Hippocampal formation (tissue), 2 donors: ENCODE data around the gene CASZ1.

Source experiments
- DNase-seq, 2 donors: peaks; one replicate each; lab custom pipeline; 2025; lab: John Stamatoyannopoulos, UW

CASZ1 gene

GRCh38 chr1:10824821-10825540 is 28.5 kb upstream of the CASZ1 start:
- no peak for DNase-seq

DNA sequence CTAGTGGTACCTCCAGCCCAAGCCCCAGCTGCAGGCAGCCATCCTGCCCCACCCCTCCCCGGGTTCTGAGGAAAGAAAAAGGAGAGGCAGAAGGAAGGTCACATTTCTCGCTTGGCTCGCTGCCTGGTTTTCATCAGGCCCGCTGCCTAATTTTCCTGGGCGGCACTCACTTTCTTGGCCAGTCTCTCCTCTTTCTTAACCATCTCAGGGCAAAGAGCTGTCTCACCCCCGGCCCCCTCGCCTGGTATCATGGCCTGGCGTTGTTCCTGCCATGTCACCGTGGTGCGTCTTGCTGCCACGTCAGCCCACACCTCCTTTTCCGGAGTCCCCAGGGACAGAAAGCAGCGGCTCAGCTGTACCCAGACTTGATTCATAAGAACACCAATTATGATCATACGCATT is 26.6 kb upstream of the CASZ1 start:
- peak in 1 of 2 donors; percentile 14 for DNase-seq

- DNase-seq = no peak
Measured at GRCh38 chr1:10821388-10821787, 24.9 kb upstream of the CASZ1 start.

GRCh38 chr1:10820422-10820821 is 24.0 kb upstream of the CASZ1 start:
- DNase-seq = no peak

GRCh38 chr1:10819198-10819901 is 22.9 kb upstream of the CASZ1 start:
- no peak for DNase-seq

GRCh38 chr1:10818262-10819197 is 22.1 kb upstream of the CASZ1 start:
- DNase-seq = no peak

DNA sequence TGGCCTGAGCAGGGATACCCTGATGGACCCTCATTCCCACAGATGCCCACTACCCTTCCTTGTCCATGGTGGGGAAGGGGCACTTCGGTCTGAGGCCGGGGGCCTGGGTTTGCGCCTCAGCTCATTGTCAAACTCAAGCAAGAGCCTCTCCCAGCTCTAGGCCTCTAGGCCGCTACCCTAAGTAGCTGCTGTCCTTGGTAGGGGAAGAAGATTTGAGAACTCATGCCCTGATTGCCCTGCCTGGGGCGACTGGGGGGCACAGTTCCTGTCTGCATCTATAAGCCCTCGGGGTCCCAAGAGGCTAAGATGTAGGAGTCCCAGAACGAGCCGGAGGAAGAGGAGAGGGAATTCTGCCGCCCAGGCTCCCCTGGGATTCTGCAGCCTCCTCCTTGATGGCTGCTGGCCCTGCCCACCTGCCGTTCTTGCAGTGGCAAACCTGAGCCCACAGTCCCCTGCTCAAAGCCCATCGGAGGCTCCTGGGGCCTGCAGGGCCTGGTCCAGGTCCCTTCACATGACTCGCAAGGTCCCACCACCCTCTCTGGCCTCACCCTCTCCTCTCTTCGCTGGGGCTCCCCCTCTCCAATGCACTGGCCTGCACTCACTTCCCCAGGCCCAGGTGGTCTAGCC is 20.4 kb upstream of the CASZ1 start:
- DNase-seq = no peak

GRCh38 chr1:10816233-10816632 is 19.8 kb upstream of the CASZ1 start:
- no peak for DNase-seq

DNA sequence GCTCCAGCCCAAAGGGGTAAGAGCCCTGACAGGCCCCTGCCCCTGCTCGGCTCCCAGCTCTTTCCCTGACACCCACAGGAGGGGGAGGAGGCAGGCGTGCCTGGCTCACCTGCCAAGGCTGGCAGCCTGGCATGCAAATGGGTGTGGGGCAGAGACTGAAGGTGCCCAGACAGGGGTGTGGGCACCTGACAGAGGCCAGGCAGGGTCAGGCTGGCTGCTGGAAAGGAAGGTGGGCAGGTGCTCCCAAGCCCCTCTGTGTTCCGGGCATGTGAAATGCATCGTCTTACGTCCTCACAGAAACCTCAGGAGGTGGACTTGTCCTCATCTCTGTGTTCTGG is 19.4 kb upstream of the CASZ1 start:
- no peak for DNase-seq

DNA sequence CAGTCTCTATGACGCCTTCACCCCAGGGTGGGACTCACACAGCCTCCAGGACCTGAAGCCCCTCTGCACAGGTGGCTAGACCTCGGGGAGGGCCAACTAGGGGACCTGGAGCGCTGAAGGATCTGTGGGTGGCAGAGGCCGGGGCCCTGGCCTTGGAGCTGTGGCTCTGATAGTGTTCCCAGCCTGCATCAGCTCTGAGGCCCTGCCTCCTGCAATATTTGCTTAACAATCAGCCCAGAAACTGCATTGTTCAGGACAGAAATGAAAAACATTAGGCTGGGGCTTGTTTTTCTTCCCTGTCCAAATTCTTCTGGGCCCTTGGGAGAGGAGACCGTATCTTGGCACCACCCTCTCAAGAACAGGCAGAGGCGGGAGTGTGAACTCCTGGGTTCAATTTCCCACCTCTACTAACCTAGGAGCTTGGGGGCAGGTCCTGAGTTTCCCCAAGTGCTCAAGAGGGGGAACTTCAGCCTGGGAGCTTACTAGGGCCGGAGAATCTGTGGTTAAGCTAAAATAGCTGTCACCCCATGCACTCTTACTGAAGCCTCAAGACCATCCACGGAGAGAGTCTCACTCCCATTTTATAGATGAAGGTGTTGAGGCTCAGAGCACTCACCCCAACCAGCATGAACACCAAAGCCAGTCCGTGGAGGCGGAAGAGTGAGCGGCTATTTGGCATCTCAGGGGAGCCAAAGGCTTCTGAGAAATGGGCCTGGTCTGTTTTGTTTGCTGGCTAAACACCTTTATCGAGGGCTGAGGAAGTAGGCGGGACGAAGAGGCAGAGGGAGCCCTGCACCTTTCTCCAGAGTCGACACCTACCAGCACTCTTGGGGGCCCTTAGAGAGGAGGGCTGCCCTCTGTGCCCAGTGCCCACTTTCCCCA is 18.8 kb upstream of the CASZ1 start:
- no peak for DNase-seq

GRCh38 chr1:10814312-10814711 is 17.9 kb upstream of the CASZ1 start:
- no peak for DNase-seq

GRCh38 chr1:10813799-10814198 is 17.4 kb upstream of the CASZ1 start:
- DNase-seq = no peak

- DNase-seq = no peak
Measured at GRCh38 chr1:10812387-10812915, 16.0 kb upstream of the CASZ1 start.

- no peak for DNase-seq
Measured at GRCh38 chr1:10808441-10808840, 12.0 kb upstream of the CASZ1 start.

DNA sequence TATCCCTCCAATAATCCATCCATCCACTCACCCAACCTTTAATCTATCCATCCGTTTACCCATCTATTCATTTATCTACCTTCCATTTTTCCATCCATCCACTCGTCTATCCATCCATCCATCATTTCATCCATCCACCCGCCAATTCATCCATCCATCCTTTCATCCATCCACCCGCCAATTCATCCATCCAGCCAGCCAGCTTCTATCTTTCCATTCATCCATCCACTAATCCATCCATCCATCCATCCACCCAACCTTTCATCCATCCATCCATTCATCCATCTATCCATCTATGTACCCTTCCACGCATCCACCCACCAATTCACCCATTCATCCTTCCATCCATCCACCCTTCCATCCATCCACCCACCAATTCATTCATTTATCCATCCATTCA is 10.5 kb upstream of the CASZ1 start:
- DNase-seq = no peak

- no peak for DNase-seq
Measured at GRCh38 chr1:10803971-10804820, 7.8 kb upstream of the CASZ1 start.

DNA sequence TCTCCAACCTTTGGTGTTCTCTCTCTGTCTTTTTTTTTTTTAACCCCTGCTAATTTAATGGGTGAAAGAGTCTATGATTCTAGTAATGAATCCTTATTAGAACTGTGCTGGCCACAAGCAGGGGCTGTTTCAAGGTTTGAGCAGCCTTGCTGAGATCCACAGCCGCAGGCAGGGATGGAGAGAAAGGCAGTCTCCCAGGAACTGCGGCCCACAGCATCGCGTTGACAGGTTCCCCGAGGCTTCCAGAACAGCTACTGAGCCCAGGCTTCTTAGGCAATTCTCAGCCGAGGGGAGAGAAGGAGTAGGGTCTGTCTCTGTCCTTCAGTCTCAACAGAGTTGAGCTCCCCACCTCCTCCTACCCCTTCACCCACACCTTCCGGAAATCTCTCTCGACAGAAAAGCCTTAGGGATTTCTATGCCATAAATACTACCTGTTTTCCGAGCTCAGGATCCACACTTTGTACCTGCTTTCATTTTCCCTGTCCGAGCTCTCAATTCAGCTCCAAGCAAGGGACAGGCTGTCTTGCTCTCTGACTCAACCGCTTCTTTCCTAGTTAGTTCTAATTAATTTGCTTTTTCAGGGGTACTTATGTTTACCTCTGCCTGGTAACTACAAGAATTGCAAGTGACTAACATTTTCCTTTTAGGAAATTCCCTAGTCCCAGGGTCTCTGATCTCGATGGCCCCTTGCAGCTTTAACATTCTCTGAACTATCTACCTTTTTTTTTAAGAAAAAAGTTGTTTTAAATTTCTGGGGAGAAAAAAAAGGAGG is 6.7 kb upstream of the CASZ1 start:
- DNase-seq = no peak

GRCh38 chr1:10800778-10801177 is 4.3 kb upstream of the CASZ1 start:
- no peak for DNase-seq

DNA sequence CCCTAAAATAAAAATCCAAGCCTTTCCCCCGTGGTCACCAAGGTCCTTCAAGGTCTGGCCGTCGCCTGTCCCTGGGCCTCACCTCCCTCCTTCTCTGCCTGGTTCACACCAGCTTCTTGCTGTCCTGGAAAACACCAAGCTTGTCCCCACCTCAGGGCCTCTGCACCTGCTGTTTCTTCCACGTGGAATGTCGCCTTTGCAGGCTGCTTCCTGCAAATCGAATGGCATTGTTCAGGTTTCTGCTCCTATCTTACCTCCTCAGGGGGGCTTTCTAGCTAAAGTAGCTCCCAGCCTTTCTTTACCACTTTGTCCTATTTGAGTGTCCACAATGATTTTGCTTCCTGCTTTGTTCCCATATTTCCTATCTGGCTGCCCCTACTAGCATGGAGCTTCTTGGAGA is 3.3 kb upstream of the CASZ1 start:
- DNase-seq = no peak
